Activated CD4-positive, alpha-beta T cell treated with anti-CD3 and anti-CD28 coated beads, Interleukin-2, amount 10 ng/mL, durations not matched to agents 24 days and 14 days (primary cell): Measurements from ENCODE around the gene TAOK2. TPM values are rescaled to one million over a fixed set of nuclear protein-coding genes. Genes with fewer than 3 reads are reported as not detected.
A peak's percentile ranks its signal among the peaks of the same experiment; 100 is the strongest.

ENCODE experiments used
- DNase-seq: peaks from one replicate; pipeline ENCODE4 v3.0.0; 2022
- H3K27ac Mint-ChIP-seq: one replicate; pipeline ENCODE4 v1.8.0; 2022; ENCODE audit warnings: mild to moderate bottlenecking, mixed read lengths
- H3K27me3 Mint-ChIP-seq: one replicate; pipeline ENCODE4 v1.8.0; 2022; ENCODE audit warnings: mixed read lengths
- H3K36me3 Mint-ChIP-seq: one replicate; pipeline ENCODE4 v1.8.0; 2022; ENCODE audit warnings: low read depth, mild to moderate bottlenecking, mixed read lengths
- H3K4me1 Mint-ChIP-seq: one replicate; pipeline ENCODE4 v1.8.0; 2021; ENCODE audit warnings: mixed read lengths
- H3K4me3 Mint-ChIP-seq: one replicate; pipeline ENCODE4 v1.8.0; 2022; ENCODE audit warnings: mild to moderate bottlenecking, moderate library complexity, mixed read lengths
- H3K9me3 Mint-ChIP-seq: one replicate; pipeline ENCODE4 v1.8.0; 2021; ENCODE audit warnings: mixed read lengths
- intact Hi-C: fragments of 100-400 bp; cut with micrococcal nuclease; formaldehyde crosslinking; loops from one replicate; pipeline ENCODE4 v1.15.1; 2023
- total RNA-seq: library from RNA; stranded (reverse); gene quantifications from 2 replicates; pipeline ENCODE4 v1.2.3, GENCODE V29; 2022

TAOK2 gene
- total RNA-seq, 1 donor from 2014 or later: 38.7 TPM

GRCh38 chr16:29995911-29996765 lies 22.5 kb downstream of the TAOK2 start, which contains the start of gene INO80E:
INO80E (plus strand) TSS chr16:29996241; CDS start chr16:29996311, 70 bp downstream.
- intact Hi-C loops: loop anchor here (1.0 to 10.0 kb wide), 12 partner anchors 23 to 1174 kb away; partner anchors contain the start of genes ALDOA, ATXN2L, CDIPT and FBRS
- Mint-ChIP-seq H3K9me3 (no peaks in the 10 kb centered on the region), H3K4me3 (peak within 1 kb of the TSS; percentile 95), H3K4me1 (peaks cover 26% of the 10 kb centered on the region), H3K36me3 (peaks cover 50% of the 10 kb centered on the region), H3K27ac (peak within 1 kb of the TSS; percentile 98), H3K27me3 (no peaks in the 10 kb centered on the region)
- DNase-seq: peak; percentile 100

DNA sequence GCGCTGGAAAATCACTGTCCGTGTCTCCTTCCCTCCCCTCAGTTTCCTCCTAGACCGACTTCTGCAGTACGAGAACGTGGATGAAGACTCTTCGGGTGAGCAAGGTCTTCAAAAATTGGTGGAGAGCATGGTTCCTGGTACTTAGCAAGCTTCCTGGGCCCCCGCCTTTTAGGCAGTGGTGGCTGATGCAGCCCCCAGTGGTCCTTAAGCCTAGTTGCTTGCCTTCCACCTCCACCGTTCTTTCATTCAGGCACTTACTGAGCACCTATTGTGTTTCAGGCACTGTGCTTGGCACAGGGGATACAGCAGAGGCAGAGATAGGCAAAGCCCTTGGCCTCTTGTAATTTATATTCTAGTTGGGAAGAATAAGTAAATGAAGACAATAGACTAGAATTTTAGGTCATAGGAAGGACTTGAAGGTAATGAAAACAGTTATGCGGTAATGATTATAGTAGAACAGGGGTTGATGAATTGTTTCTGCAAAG lies 23.1 kb downstream of the TAOK2 start:
- H3K36me3 Mint-ChIP-seq: peaks cover 53% of the 10 kb centered on the region
- H3K27ac Mint-ChIP-seq: peak overlapping the region; percentile 98
- DNase-seq: no peak
- no peaks in the 10 kb centered on the region for H3K27me3 Mint-ChIP-seq
- intact Hi-C loops: loop anchor here (1.0 to 10.0 kb wide), 12 partner anchors 24 to 1175 kb away; partner anchors contain the start of genes ALDOA, ATXN2L, CDIPT and FBRS
- H3K4me3 Mint-ChIP-seq: peak overlapping the region; percentile 95
- no peaks in the 10 kb centered on the region for H3K9me3 Mint-ChIP-seq
- H3K4me1 Mint-ChIP-seq: peaks cover 26% of the 10 kb centered on the region

GRCh38 chr16:29999605-30000004 lies 25.9 kb downstream of the TAOK2 start:
- Mint-ChIP-seq H3K36me3 (peaks cover 48% of the 10 kb centered on the region), H3K27ac (no peak overlapping the region), H3K9me3 (no peaks in the 10 kb centered on the region), H3K27me3 (no peaks in the 10 kb centered on the region), H3K4me1 (peaks cover 22% of the 10 kb centered on the region), H3K4me3 (no peak overlapping the region)
- intact Hi-C loops: loop anchor here (5.0 to 10.0 kb wide), 3 partner anchors 375 to 1177 kb away; partner anchors contain the start of genes ATXN2L, FBRS, MYL11 and PRR14
- no peak for DNase-seq

DNA sequence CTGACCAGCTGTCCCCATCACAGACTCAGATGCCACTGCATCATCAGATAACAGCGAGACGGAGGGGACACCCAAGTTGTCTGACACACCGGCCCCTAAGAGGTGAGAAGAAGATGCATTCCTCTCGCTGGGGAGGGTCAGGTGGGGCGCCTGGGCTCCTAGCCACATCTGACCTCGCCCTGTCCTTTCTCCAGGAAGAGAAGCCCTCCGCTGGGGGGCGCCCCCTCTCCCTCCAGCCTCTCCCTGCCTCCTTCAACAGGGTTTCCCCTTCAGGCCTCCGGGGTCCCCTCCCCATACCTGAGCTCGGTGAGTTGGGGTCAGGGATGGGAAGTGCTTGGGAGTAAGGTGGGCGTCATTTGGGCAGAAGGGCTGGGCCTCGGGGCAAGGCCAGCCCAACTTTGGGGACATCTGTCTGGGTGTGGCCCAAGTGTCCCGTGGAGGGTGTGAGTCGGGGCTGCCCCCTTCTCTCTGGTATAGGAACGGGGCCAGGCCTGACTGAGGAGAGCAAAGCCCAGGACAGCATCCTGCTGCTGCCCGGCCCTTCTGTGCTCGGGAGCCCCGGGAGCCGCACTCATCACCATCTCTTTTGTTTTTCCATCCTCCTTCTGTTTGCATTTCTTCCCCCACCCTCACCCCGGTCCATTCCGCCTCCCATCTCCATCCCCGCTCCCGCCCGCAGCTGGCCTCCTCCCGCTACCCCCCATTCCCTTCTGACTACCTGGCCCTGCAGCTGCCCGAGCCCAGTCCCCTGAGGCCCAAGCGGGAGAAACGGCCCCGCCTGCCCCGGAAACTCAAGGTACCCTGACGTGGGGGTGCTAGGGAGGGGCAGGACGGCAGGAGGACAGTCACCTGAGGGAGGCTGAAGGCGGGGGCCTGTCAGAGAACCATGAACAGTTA lies 27.3 kb downstream of the TAOK2 start:
- no peaks in the 10 kb centered on the region for H3K27me3 Mint-ChIP-seq
- DNase-seq: no peak
- H3K4me1 Mint-ChIP-seq: peaks cover 17% of the 10 kb centered on the region
- no peak overlapping the region for H3K27ac Mint-ChIP-seq
- H3K9me3 Mint-ChIP-seq: no peaks in the 10 kb centered on the region
- no peak overlapping the region for H3K4me3 Mint-ChIP-seq
- intact Hi-C loops: no loop called here
- peaks cover 45% of the 10 kb centered on the region for H3K36me3 Mint-ChIP-seq

DNA sequence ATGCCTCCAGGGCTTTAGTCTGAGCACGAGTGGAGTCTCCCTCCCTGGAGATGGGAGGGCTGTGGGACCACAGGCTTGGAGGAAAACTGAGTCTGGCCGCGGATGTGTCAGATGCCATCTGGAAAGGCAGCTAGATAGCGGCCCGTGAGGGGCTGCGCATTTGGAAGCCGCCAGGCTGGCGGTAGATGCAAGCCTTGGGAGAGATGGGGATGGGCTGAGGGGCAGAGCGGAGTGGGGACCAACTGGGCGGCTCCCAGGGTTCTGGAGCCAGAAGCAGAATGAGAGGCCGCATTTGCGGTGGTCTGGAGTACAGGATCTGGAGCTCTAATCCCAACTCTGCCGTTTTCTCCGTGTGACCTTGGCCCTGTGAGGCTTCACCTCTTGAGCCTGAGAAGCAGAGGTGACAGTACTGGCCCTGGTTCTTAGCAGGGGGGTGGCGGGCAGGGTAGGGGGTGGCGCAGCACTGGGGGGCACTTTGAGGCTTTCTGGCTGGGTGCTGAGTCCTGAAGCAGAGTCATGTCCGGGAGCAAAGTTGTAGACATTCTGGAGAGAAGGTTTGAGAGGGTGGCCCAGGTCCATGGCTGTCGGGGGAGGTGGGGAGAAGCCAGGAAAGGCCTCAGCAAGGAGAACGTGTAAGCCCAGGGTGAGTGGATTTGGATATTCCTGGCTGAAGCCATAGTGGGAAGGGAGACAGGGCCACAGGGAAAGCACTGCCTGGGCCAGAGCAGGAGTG lies 29.1 kb downstream of the TAOK2 start:
- Mint-ChIP-seq H3K36me3 (peaks cover 34% of the 10 kb centered on the region), H3K4me1 (peaks cover 10% of the 10 kb centered on the region), H3K4me3 (no peak overlapping the region), H3K27ac (no peak overlapping the region), H3K27me3 (no peaks in the 10 kb centered on the region), H3K9me3 (no peaks in the 10 kb centered on the region)
- DNase-seq: no peak
- intact Hi-C loops: no loop called here

- H3K27me3 Mint-ChIP-seq: peaks cover 2% of the 10 kb centered on the region
- H3K9me3 Mint-ChIP-seq: no peaks in the 10 kb centered on the region
- no peak for DNase-seq
- no peak overlapping the region for H3K4me3 Mint-ChIP-seq
- intact Hi-C loops: no loop called here
- H3K27ac Mint-ChIP-seq: no peak overlapping the region
- H3K4me1 Mint-ChIP-seq: peaks cover 6% of the 10 kb centered on the region
- H3K36me3 Mint-ChIP-seq: peaks cover 27% of the 10 kb centered on the region
Measured at GRCh38 chr16:30003670-30004423, 30.2 kb downstream of the TAOK2 start.

DNA sequence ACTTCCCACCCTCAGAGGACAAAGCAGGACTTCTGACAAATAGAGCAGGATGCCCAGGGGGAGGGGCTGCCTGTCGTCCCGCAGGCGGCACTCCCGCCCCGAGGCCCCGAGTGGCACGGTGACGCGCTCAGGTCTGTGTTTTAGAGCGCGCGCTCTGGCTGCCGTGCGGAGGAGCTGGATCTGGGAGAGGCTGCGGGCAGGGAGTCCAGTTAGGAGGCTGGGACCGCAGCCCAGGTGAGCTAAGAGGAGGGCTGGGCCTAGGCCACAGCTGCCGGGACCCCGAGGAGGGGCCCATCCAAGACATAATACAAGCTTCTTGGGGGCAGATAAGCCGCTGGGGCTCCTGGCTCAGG lies 30.7 kb downstream of the TAOK2 start:
- Mint-ChIP-seq H3K27me3 (peaks cover 5% of the 10 kb centered on the region), H3K36me3 (peaks cover 25% of the 10 kb centered on the region), H3K4me3 (no peak overlapping the region), H3K9me3 (no peaks in the 10 kb centered on the region), H3K4me1 (peaks cover 6% of the 10 kb centered on the region), H3K27ac (no peak overlapping the region)
- DNase-seq: no peak
- intact Hi-C loops: no loop called here

- Mint-ChIP-seq H3K27ac (no peak overlapping the region), H3K4me1 (peaks cover 5% of the 10 kb centered on the region), H3K36me3 (peaks cover 21% of the 10 kb centered on the region), H3K27me3 (peaks cover 8% of the 10 kb centered on the region), H3K4me3 (no peak overlapping the region), H3K9me3 (no peaks in the 10 kb centered on the region)
- intact Hi-C loops: no loop called here
- DNase-seq: peak; percentile 60
Measured at GRCh38 chr16:30004811-30005242, 31.2 kb downstream of the TAOK2 start.

- Mint-ChIP-seq H3K9me3 (no peaks in the 10 kb centered on the region), H3K36me3 (peaks cover 17% of the 10 kb centered on the region), H3K27ac (no peak overlapping the region), H3K4me1 (peaks cover 7% of the 10 kb centered on the region), H3K27me3 (peaks cover 13% of the 10 kb centered on the region), H3K4me3 (no peak overlapping the region)
- peak; percentile 81 for DNase-seq
- intact Hi-C loops: no loop called here
Measured at GRCh38 chr16:30005341-30006094, 31.9 kb downstream of the TAOK2 start.

DNA sequence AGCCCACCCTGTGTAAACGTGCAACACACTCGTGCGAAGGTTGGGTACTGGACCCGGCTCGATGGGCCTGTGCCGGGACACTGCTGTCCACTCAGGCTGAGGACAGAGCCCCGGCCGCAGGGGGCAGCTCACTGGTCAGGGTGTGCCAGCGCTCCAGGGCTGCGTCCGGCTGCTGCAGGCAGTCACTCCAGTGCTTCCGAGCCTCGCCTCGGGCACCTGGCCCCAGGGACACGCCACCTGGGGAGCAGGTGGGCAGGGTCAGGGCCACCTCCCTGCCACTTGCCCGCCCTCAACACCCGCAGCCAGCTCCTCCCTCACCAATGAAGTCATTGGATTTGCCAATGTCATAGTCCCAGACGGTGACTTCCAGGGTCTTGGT lies 32.4 kb downstream of the TAOK2 start:
- Mint-ChIP-seq H3K36me3 (peaks cover 16% of the 10 kb centered on the region), H3K4me3 (no peak overlapping the region), H3K27me3 (peaks cover 15% of the 10 kb centered on the region), H3K4me1 (peaks cover 7% of the 10 kb centered on the region), H3K27ac (no peak overlapping the region), H3K9me3 (no peaks in the 10 kb centered on the region)
- DNase-seq: no peak
- intact Hi-C loops: no loop called here

- H3K27ac Mint-ChIP-seq: no peak overlapping the region
- DNase-seq: no peak
- peaks cover 7% of the 10 kb centered on the region for H3K4me1 Mint-ChIP-seq
- intact Hi-C loops: no loop called here
- no peaks in the 10 kb centered on the region for H3K9me3 Mint-ChIP-seq
- peaks cover 13% of the 10 kb centered on the region for H3K36me3 Mint-ChIP-seq
- no peak overlapping the region for H3K4me3 Mint-ChIP-seq
- peaks cover 18% of the 10 kb centered on the region for H3K27me3 Mint-ChIP-seq
Measured at GRCh38 chr16:30006659-30007377, 33.1 kb downstream of the TAOK2 start.
